Ovary (tissue), 9 donors: Measurements from ENCODE around the gene HSPA12B. TPM values are rescaled to one million over a fixed set of nuclear protein-coding genes. Genes with fewer than 3 reads are reported as not detected.

Experiments
- DNase-seq, 5 donors: peaks; one replicate each; pipeline ENCODE4 v3.0.0-alpha.2; 2019 to 2020
- H3K27ac ChIP-seq, 2 donors: fragments of 200-600 bp; one replicate each; pipeline versions ENCODE4 v1.5.1 to v1.8.0; 2019 to 2022
- H3K27me3 ChIP-seq: fragments of 200-600 bp; one replicate; pipeline ENCODE4 v1.8.0; 2022
- H3K36me3 ChIP-seq: fragments of 200-600 bp; sonication (generic); one replicate; pipeline ENCODE4 v1.5.1; 2019
- H3K4me1 ChIP-seq: one replicate; pipeline ENCODE4 v1.8.1; 2013; ENCODE audit warnings: mild to moderate bottlenecking, moderate library complexity; ENCODE audit not compliant: insufficient read depth
- H3K4me3 ChIP-seq: fragments of 200-600 bp; sonication (generic); one replicate; pipeline ENCODE4 v1.5.1; 2017
- H3K9me3 ChIP-seq, 2 donors: fragments of 200-600 bp in 1 of 2; sonication (generic) in 1 of 2; one replicate each; pipeline versions ENCODE4 v1.5.1 to v1.8.1; 2013 to 2019; ENCODE audit warnings: mild to moderate bottlenecking in 1 of 2, moderate library complexity in 1 of 2
- CTCF ChIP-seq, 3 donors: fragments of 450-650 bp in 2 of 3; fragments of 200-600 bp in 1 of 3; IDR thresholded peaks; one replicate each; pipeline versions ENCODE4 v1.5.1 to v1.8.0; 2016 to 2022; ENCODE audit warnings: antibody characterized with exemption in 3 of 3, mild to moderate bottlenecking in 1 of 3
- EP300 ChIP-seq: sonication (generic); formaldehyde crosslinking; IDR thresholded peaks from one replicate; pipeline ENCODE4 v1.6.1; 2017; ENCODE audit warnings: antibody characterized with exemption
- POLR2A ChIP-seq: fragments of 450-650 bp; IDR thresholded peaks from one replicate; pipeline ENCODE4 v1.6.1; 2017; ENCODE audit warnings: antibody characterized with exemption, mild to moderate bottlenecking, moderate library complexity
- WGBS, 3 donors: extraction: QIAGEN DNeasy Blood & Tissue Kit in 1 of 3; methylation state at CpG; one replicate each; pipeline versions ENCODE4 v1.1.5 to v1.1.7; 2013 to 2017; 5-methylcytosine and 5-hydroxymethylcytosine counted together
- intact Hi-C, 4 donors: fragments of 100-400 bp; cut with DNase I; formaldehyde crosslinking; loops; one replicate each; pipeline versions ENCODE4 v1.11.0 to v1.15.1; 2022 to 2023
- polyA plus RNA-seq, 2 donors: library from polyadenylated mRNA; stranded (reverse); fragments of 200-250 nt in 1 of 2; fragments of 350-450 nt in 1 of 2; fragmentation: Illumina TruSeq in 1 of 2; extraction: RNeasy Lipid Tissue Mini Kit (QIAGEN cat#74804) in 1 of 2; gene quantifications; one replicate each; pipeline ENCODE4 v1.2.3, GENCODE V29; 2013 to 2014
- total RNA-seq, 7 donors: library from RNA; depleted of rRNA in 2 of 7; stranded (reverse); fragments of >200 nt in 2 of 7; fragmentation: NEBNext Ultra II Directional in 3 of 7; extraction: Animal tissue kit (Norgen Biotek cat#: 25700) in 3 of 7; gene quantifications; one replicate each; pipeline versions ENCODE4 v1.1.0 to v1.2.4, GENCODE V29; 2016 to 2023
- donor health status: DM: no; HTN: no; CAD: no; lungs with moderate emphysema.
- donor health status: DM: no; HTN: no; CAD: no.
- donor health status: Bipolar disorder and iron deficiency.
- donor health status: DM: yes; HTN: yes; CAD: no.
- donor health status: DM: no; HTN: no; CAD: no.
- donor health status: DM: yes; HTN: yes; CAD: no.

Gene HSPA12B
- total and polyA plus RNA-seq, 9 donors, result 4.6 to 22.8 (median 7.4) TPM

GRCh38 chr20:3739926-3740451 lies 7.5 kb downstream of the HSPA12B start:
- 52 to 68% (median 52%) methylated on average over 7 of the region's 7 CpGs for WGBS, 3 donors
- Histone ChIP-seq H3K27ac (no peak overlapping the region), H3K4me3 (no peak overlapping the region), H3K4me1 (peaks cover 2% of the 10 kb centered on the region), H3K27me3 (no peaks in the 10 kb centered on the region), H3K9me3 (no peaks in the 10 kb centered on the region), H3K36me3 (no peaks in the 10 kb centered on the region)
- DNase-seq, result no peak
- no peak for TF ChIP-seq EP300
- TF ChIP-seq CTCF (IDR thresholded peaks at IDR 0.05), result no peak
- TF ChIP-seq POLR2A, result no peak
- intact Hi-C loops, result no loop called here

- TF ChIP-seq EP300, result no peak
- TF ChIP-seq CTCF (IDR thresholded peaks at IDR 0.05), result no peak
- TF ChIP-seq POLR2A, result no peak
- no peak overlapping the region for H3K4me3 ChIP-seq
- H3K27ac ChIP-seq, result no peak overlapping the region
- intact Hi-C loops, result no loop called here
- no peaks in the 10 kb centered on the region for H3K9me3 ChIP-seq
- 88 to 93% (median 89%) methylated on average over 15 of the region's 15 CpGs for WGBS, 3 donors
- H3K36me3 ChIP-seq, result no peaks in the 10 kb centered on the region
- no peak for DNase-seq
- peaks cover 2% of the 10 kb centered on the region for H3K4me1 ChIP-seq
- no peaks in the 10 kb centered on the region for H3K27me3 ChIP-seq
Measured at GRCh38 chr20:3740615-3741301, 8.3 kb downstream of the HSPA12B start.

GRCh38 chr20:3741836-3742458 lies 9.5 kb downstream of the HSPA12B start:
- no peaks in the 10 kb centered on the region for H3K9me3 ChIP-seq
- DNase-seq, result no peak

GRCh38 chr20:3743251-3743650 lies 10.8 kb downstream of the HSPA12B start:
- 75 to 95% (median 94%) methylated on average over 2 of the region's 2 CpGs for WGBS, 3 donors
- no peaks in the 10 kb centered on the region for H3K36me3 ChIP-seq

More at GRCh38 chr20:3741836-3742458, 9.5 kb downstream of the HSPA12B start:
- Histone ChIP-seq H3K36me3 (no peaks in the 10 kb centered on the region), H3K4me1 (peaks cover 2% of the 10 kb centered on the region), H3K27ac (no peak overlapping the region), H3K4me3 (no peak overlapping the region), H3K27me3 (no peaks in the 10 kb centered on the region)
- 44 to 72% (median 53%) methylated on average over 7 of the region's 7 CpGs for WGBS, 3 donors
- intact Hi-C loops, result no loop called here
- no peak for TF ChIP-seq CTCF (IDR thresholded peaks at IDR 0.05)
- TF ChIP-seq POLR2A, result no peak
- no peak for TF ChIP-seq EP300

More at GRCh38 chr20:3743251-3743650, 10.8 kb downstream of the HSPA12B start:
- no peak for DNase-seq
- H3K27me3 ChIP-seq, result no peaks in the 10 kb centered on the region
- no peaks in the 10 kb centered on the region for H3K9me3 ChIP-seq
- intact Hi-C loops, result no loop called here
- peaks cover 2% of the 10 kb centered on the region for H3K4me1 ChIP-seq
- H3K4me3 ChIP-seq, result no peak overlapping the region
- no peak overlapping the region for H3K27ac ChIP-seq
- no peak for TF ChIP-seq EP300
- no peak for TF ChIP-seq CTCF (IDR thresholded peaks at IDR 0.05)
- no peak for TF ChIP-seq POLR2A
